Right forelimb (tissue), 1 donor: ENCODE results near the gene SLC35G1.
A peak's percentile ranks its signal among the peaks of the same experiment; 100 is the strongest.

ENCODE experiments used
- DNase-seq: peaks from one replicate; pipeline ENCODE4 v3.0.0-alpha.2; 2018

SLC35G1 gene

GRCh38 chr10:93893646-93894515 is at the start of gene SLC35G1:
Gene SLC35G1 (plus strand): TSS chr10:93893978. CDS start chr10:93894034, 56 bp downstream.
- DNase-seq = peak; percentile 86

DNA sequence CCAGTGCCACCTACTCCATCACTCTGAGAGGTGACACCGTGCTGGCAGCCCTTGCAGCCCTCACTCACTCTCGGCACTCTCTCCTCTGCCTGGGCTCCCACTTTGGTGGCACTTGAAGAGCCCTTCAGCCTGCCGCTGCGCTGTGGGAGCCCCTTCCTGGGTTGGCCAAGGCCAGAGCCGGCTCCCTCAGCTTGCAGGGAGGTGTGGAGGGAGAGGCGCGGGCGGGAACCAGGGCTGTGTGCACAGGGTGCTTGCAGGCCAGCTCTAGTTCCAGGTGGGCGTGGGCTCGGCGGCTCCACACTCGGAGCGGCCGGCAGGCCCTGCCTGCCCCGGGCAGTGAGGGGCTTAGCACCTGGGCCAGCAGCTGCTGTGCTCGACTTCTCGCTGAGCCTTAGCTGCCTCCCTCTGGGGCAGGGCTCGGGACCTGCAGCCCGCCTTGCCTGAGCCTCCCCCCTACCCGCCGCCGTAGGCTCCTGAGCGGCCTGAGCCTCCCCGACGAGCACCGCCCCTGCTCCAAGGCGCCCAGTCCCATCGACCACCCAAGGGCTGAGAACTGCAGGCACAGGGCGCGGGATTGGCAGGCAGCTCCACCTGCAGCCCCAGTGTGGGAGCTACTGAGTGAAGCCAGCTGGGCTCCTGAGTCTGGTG is 48.7 kb upstream of the SLC35G1 start:
- DNase-seq = no peak

- DNase-seq = no peak
These were observed 44.2 kb upstream of the SLC35G1 start for GRCh38 chr10:93849593-93849992.

DNA sequence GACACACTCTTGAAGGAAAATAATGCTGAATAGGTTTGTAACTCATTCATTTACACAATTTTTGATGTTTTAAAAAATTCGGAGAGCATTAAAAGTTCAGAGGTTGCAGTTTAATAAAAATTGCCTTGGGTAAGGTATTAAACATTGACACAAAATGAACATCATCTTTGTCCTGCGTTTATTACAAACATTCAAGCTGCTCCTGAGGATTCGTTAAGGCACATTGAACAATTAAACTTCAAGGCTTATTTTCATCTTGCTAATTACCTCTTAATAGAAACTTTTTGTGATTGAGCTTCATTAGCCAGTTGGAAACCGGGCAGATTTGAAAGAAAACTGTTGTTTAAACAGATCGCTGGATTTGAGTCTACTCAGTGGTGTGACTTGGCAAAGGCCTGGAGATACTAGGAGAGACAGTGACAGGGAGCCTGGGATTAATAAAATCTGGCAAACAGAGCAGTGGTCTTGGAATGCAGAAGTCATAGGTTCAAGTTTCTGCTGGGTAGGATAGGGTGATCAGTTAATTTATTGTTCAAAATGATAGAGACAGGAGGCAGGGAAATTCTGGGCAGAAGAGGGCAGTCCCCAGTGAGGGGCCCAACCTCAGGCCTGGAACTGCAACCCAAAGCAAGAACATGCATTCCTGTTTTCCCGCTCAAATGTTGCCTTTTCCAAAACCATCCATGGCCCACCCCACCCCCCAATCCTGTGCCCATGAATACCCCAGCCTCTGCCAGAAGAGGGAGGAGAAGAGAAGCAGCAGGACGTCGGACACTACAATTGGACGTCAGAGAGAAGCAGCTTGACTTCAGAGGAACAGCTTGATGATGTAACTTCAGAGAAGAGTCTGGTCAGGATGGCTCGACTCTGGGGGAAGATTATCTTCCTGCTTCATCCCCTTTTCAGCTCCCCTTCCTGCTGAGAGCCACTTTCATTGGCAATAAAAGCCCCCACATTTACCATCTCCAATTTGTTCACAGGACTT is 43.5 kb upstream of the SLC35G1 start:
- no peak for DNase-seq

DNA sequence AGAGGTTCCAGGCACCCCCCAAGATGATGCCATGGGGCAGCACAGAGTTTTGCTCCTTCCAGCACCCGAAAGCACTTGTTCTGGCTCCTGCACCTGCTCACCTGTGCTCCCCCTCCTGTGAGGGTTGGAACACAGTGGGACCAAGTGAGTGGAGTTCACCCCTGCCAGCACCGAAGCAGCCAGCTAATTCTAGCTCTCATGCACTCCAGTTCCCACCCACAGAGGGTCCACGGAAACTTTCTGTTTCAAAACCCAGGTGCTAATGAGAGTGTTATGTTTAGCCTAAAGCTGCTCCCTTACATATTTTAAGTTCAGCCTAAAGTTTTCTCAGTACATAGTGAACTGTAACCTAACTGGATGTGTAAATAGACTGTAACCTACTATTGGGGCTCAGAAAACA is 42.6 kb upstream of the SLC35G1 start:
- no peak for DNase-seq

DNA sequence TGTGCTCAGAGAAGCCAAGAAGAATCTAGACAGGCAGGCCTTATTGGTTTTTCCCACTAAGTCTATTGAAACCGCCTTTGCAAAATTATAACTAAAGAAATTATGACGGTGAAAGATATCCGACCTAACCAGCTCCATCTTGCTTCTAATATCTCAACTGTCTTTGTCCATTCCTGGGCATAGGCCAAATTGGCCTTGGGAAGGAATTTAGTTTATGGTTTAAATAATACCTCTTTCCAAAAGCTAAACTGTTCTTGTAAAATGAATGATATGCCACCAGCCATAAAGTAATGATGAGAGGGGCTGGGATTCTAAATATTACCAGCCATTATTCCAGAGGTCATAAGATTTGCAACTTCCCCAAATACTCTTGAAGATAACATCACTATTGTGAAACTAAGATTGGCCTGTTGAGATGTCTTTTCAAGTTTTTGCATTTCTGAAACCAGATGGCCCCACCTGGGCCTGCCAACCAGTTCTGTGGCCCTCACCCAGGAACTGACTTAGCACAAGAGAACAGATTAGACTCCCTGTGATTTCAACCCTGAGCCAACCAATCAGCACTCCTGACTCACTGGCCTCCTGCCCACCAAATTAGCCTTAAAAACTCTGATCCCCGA is 41.2 kb upstream of the SLC35G1 start:
- DNase-seq = no peak

GRCh38 chr10:93854975-93855374 is 38.8 kb upstream of the SLC35G1 start:
- no peak for DNase-seq

- DNase-seq = no peak
These were observed 37.2 kb upstream of the SLC35G1 start for GRCh38 chr10:93856349-93857145.

DNA sequence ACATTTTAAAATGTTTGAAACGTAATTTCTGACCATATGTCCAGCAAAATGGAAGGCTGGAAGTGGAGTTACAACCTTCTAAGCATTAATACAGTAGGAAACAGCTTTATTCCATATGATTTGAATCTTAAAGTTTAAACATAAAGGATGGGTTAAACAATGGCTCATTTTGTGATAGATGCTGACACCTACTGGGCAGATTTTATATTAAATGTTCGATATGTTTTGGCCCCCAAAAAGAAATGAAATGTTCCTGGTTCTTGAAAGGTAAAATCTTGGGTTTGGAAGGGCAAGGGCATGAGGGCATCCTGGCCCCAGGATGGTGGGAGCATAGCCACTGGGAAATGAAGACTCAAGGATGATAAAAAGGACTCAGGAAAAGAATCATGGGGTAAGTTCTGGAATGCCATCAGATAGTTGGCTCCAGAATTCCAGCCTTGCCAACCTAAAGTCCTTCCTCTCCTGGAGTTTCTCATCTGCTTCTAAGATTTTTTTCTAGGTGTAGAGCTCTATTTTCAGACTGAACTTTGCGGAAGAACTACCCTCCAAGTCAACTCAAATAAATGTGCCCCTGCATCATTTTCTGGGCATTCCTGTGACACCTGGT is 34.6 kb upstream of the SLC35G1 start:
- DNase-seq = no peak

DNA sequence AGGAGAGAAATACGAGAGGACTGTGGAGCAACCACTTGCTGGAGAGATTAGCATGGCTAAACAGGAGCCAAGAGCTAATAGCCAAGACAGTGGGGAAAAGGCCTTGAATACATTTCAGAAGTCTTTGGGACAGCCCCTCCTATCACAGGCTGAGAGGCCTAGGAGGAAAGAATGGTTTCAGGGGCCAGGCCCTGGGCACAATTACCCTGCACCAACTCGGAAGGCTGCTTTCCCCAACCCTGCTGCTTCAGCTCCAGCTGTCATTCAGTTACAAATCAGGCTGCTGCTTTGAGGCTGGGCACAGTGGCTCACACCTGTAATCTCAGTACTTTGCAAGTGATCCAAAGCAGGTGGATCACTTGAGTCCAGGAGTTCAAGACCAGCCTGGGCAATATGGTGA is 32.0 kb upstream of the SLC35G1 start:
- DNase-seq = no peak

- no peak for DNase-seq
These were observed 27.9 kb upstream of the SLC35G1 start for GRCh38 chr10:93865794-93866425.

- no peak for DNase-seq
These were observed 26.3 kb upstream of the SLC35G1 start for GRCh38 chr10:93867525-93867924.

DNA sequence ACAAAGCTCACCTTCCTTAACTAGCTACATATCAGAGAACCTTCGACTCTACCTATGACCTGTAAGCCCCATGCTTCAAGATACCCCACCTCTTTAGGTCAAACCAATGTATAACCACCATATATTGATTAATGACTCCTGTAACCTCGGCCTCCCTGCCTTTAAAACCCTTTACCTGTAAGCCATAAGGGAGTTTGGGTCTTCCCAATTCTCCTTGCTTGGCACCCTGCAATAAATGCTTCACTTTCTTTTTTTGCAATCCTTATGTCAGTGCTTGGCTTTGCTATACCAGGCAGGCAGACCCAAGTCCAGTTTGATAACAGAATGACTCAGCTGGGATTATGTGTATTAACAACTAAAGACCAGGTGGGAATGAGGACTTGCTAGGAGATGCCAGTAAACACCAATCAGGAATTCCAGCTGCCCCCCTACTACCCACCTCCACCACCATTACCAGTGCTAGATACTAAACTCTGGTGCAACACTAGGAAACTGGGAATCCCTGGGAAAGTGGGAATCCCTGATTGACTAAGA is 22.0 kb upstream of the SLC35G1 start:
- no peak for DNase-seq

- DNase-seq = no peak
These were observed 21.2 kb upstream of the SLC35G1 start for GRCh38 chr10:93872375-93873158.

- no peak for DNase-seq
These were observed 20.2 kb upstream of the SLC35G1 start for GRCh38 chr10:93873420-93874115.

GRCh38 chr10:93874309-93875031 is 19.3 kb upstream of the SLC35G1 start:
- no peak for DNase-seq

GRCh38 chr10:93875032-93875358 is 18.8 kb upstream of the SLC35G1 start:
- DNase-seq = no peak

GRCh38 chr10:93876381-93876780 is 17.4 kb upstream of the SLC35G1 start:
- no peak for DNase-seq
